ENCODE data around the gene ZNF213.
A peak's percentile ranks its signal among the peaks of the same experiment; 100 is the strongest.

The ZNF213 gene

GRCh38 chr16:3106205-3106928 is 28.5 kb upstream of the ZNF213 start (continued):
- TF ChIP-seq ZNF26 (tag by site-specific recombination; IDR thresholded peaks at IDR 0.05) (no peak), ZNF16 (tag by site-specific recombination; IDR thresholded peaks at IDR 0.05; ENCODE audit: low read depth) (no peak), ZNF785 (tag by site-specific recombination; IDR thresholded peaks at IDR 0.05) (no peak), ZNF423 (tag by site-specific recombination; IDR thresholded peaks at IDR 0.05) (no peak), ZNF830 (tag by site-specific recombination; IDR thresholded peaks at IDR 0.05; ENCODE audit: low read depth) (no peak), ZFP69B (tag by site-specific recombination; IDR thresholded peaks at IDR 0.05) (peak; percentile 60; the same call in 1 of the 2 replicates), SP3 (tag by site-specific recombination; IDR thresholded peaks at IDR 0.05) (peak; percentile 62), ZNF398 (tag by site-specific recombination; IDR thresholded peaks at IDR 0.05) (no peak), SALL2 (tag by site-specific recombination; IDR thresholded peaks at IDR 0.05; ENCODE audit: borderline replicate concordance) (no peak), ZNF112 (tag by site-specific recombination; IDR thresholded peaks at IDR 0.05) (no peak), ZNF350 (tag by site-specific recombination; IDR thresholded peaks at IDR 0.05) (no peak), ZNF660 (tag by site-specific recombination; IDR thresholded peaks at IDR 0.05) (peak; percentile 93), ZFHX2 (tag by site-specific recombination; conservative IDR thresholded peaks at IDR 0.05) (peak; percentile 68; the same call in 1 of the 2 replicates), ZNF175 (tag by site-specific recombination; IDR thresholded peaks at IDR 0.05) (no peak), ZNF114 (tag by site-specific recombination; IDR thresholded peaks at IDR 0.05) (no peak), PRDM1 (tag by site-specific recombination; IDR thresholded peaks at IDR 0.05) (no peak), ZNF2 (tag by site-specific recombination; IDR thresholded peaks at IDR 0.05) (peak; percentile 86), ZBTB21 (tag by site-specific recombination; IDR thresholded peaks at IDR 0.05) (no peak), IKZF3 (tag by site-specific recombination; IDR thresholded peaks at IDR 0.05) (no peak; the same call in 1 of the 2 replicates), ZSCAN4 (tag by site-specific recombination; IDR thresholded peaks at IDR 0.05) (0 out of 2 replicates have a peak, but pooled peaks have one; percentile 8), ZBTB20 (tag by site-specific recombination; IDR thresholded peaks at IDR 0.05) (peak; percentile 87; the same call in 1 of the 2 replicates), KLF9 (tag by site-specific recombination; IDR thresholded peaks at IDR 0.05; ENCODE audit: low read depth) (0 out of 2 replicates have a peak, but pooled peaks have one; percentile 30), ZEB2 (tag by site-specific recombination; IDR thresholded peaks at IDR 0.05) (peak; percentile 97), ZBTB10 (tag by site-specific recombination; IDR thresholded peaks at IDR 0.05) (peak; percentile 95), ZNF654 (tag by site-specific recombination; IDR thresholded peaks at IDR 0.05; ENCODE audit: low read depth) (no peak), ZNF341 (tag by site-specific recombination; IDR thresholded peaks at IDR 0.05; ENCODE audit: low read depth) (peak; percentile 72), HOXC10 (CRISPR knock-in tag; IDR thresholded peaks at IDR 0.05) (no peak), OVOL3 (tag by site-specific recombination; IDR thresholded peaks at IDR 0.05) (no peak), ZNF366 (tag by site-specific recombination; conservative IDR thresholded peaks at IDR 0.05) (no peak)
- TF ChIP-seq, protein P1, sequence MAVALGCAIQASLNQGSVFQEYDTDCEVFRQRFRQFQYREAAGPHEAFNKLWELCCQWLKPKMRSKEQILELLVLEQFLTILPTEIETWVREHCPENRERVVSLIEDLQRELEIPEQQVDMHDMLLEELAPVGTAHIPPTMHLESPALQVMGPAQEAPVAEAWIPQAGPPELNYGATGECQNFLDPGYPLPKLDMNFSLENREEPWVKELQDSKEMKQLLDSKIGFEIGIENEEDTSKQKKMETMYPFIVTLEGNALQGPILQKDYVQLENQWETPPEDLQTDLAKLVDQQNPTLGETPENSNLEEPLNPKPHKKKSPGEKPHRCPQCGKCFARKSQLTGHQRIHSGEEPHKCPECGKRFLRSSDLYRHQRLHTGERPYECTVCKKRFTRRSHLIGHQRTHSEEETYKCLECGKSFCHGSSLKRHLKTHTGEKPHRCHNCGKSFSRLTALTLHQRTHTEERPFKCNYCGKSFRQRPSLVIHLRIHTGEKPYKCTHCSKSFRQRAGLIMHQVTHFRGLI (tag by site-specific recombination; IDR thresholded peaks at IDR 0.05): peak; percentile 12; the same call in 1 of the 2 replicates
- TF ChIP-seq, protein P2, sequence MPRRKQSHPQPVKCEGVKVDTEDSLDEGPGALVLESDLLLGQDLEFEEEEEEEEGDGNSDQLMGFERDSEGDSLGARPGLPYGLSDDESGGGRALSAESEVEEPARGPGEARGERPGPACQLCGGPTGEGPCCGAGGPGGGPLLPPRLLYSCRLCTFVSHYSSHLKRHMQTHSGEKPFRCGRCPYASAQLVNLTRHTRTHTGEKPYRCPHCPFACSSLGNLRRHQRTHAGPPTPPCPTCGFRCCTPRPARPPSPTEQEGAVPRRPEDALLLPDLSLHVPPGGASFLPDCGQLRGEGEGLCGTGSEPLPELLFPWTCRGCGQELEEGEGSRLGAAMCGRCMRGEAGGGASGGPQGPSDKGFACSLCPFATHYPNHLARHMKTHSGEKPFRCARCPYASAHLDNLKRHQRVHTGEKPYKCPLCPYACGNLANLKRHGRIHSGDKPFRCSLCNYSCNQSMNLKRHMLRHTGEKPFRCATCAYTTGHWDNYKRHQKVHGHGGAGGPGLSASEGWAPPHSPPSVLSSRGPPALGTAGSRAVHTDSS (tag by site-specific recombination; IDR thresholded peaks at IDR 0.05): no peak

Measured in HEK293 (cell line).